22Rv1 (cell line): ENCODE results near the gene TRIM68.

Experiments used
- ZFX ChIP-seq: fragments of 450-650 bp; IDR thresholded peaks from 2 replicates; pipeline ENCODE4 v1.6.1; 2017; ENCODE audit warnings: antibody characterized with exemption, borderline replicate concordance
- TF ChIP-seq, protein P1 (sequence below): fragments of 450-650 bp; IDR thresholded peaks from 2 replicates; pipeline ENCODE4 v1.5.1; 2017; ENCODE audit warnings: mild to moderate bottlenecking

DNA sequence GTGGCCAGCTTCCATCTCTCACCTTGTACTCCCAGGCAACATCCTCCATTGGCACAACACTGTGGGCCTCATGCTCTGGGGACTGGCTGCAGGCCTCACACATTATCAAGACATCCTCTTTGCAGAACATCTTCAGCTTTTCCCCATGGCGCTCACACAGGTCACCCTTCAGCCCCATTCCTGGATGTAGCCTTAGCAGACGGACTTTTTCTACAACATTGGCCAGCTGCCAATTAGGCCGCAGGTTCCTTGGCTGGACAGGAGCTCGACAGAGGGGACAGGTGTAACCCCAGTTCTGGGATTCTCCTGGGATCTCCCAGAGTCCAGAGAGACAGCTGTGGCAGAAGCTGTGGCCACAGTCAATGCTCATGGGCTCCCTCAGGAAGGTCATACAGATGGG is 3.0 kb downstream of the TRIM68 start:
- TF ChIP-seq, protein P1, sequence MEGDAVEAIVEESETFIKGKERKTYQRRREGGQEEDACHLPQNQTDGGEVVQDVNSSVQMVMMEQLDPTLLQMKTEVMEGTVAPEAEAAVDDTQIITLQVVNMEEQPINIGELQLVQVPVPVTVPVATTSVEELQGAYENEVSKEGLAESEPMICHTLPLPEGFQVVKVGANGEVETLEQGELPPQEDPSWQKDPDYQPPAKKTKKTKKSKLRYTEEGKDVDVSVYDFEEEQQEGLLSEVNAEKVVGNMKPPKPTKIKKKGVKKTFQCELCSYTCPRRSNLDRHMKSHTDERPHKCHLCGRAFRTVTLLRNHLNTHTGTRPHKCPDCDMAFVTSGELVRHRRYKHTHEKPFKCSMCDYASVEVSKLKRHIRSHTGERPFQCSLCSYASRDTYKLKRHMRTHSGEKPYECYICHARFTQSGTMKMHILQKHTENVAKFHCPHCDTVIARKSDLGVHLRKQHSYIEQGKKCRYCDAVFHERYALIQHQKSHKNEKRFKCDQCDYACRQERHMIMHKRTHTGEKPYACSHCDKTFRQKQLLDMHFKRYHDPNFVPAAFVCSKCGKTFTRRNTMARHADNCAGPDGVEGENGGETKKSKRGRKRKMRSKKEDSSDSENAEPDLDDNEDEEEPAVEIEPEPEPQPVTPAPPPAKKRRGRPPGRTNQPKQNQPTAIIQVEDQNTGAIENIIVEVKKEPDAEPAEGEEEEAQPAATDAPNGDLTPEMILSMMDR = no peak
- TF ChIP-seq ZFX = no peak
